ENCODE measurements around the gene SPAG9.
"Not testable (repeated sequence)": the region's sequence is repeated elsewhere in the genome, so short reads cannot be mapped to it uniquely, and the experiment has no call there.

SPAG9 gene

GRCh38 chr17:51085150-51085805, 35.4 kb downstream of the SPAG9 start:
- peaks cover 85% of the 10 kb centered on the region for H3K79me2 ChIP-seq (ENCODE audit: low read length)
- no peak overlapping the region for H3K4me2 ChIP-seq (ENCODE audit: low read depth, low read length)

GRCh38 chr17:51083981-51084380, 36.7 kb downstream of the SPAG9 start:
- no peak overlapping the region for H2AFZ ChIP-seq (ENCODE audit: low read length)
- H3K27ac ChIP-seq (ENCODE audit: low read length) = no peak overlapping the region
- H3K79me2 ChIP-seq (ENCODE audit: low read length) = peaks cover 78% of the 10 kb centered on the region
- H3K9me3 ChIP-seq (replicated peaks; ENCODE audit: insufficient read depth, low read length) = no peaks in the 10 kb centered on the region
- H3K27me3 ChIP-seq (replicated peaks; ENCODE audit: insufficient read depth, low read length) = no peaks in the 10 kb centered on the region
- H3K9ac ChIP-seq (ENCODE audit: low read length) = no peak overlapping the region
- no peak overlapping the region for H3K4me3 ChIP-seq (ENCODE audit: low read length)
- H3K4me2 ChIP-seq (ENCODE audit: low read depth, low read length) = no peak overlapping the region
- no peaks in the 10 kb centered on the region for H3K4me1 ChIP-seq (ENCODE audit: low read length)
- H3K36me3 ChIP-seq (replicated peaks; ENCODE audit: insufficient read depth, low read length) = no peaks in the 10 kb centered on the region; the same call in none of the 2 replicates
- no peaks in the 10 kb centered on the region for H3K9me2 ChIP-seq (replicated peaks; ENCODE audit: insufficient read depth, low read length)
- H3F3A ChIP-seq (ENCODE audit: insufficient read depth, low read length) = no peaks in the 10 kb centered on the region
- TF ChIP-seq EZH2phosphoT487 (IDR thresholded peaks at IDR 0.05; ENCODE audit: low read length) (no peak), CTCF (IDR thresholded peaks at IDR 0.05; ENCODE audit: low read length) (no peak), EZH2 (optimal IDR thresholded peaks at IDR 0.05; ENCODE audit: low read depth, low read length) (no peak)
- H4K20me1 ChIP-seq (ENCODE audit: insufficient read depth, low read length) = 0 out of 2 replicates have a peak, but pooled peaks cover 2% of the 10 kb centered on the region
- DNase-seq = no peak

More at GRCh38 chr17:51085150-51085805, 35.4 kb downstream of the SPAG9 start:
- no peaks in the 10 kb centered on the region for H3K27me3 ChIP-seq (replicated peaks; ENCODE audit: insufficient read depth, low read length)
- no peaks in the 10 kb centered on the region for H3K9me3 ChIP-seq (replicated peaks; ENCODE audit: insufficient read depth, low read length)
- no peak overlapping the region for H3K27ac ChIP-seq (ENCODE audit: low read length)
- no peak for DNase-seq
- no peak overlapping the region for H3K9ac ChIP-seq (ENCODE audit: low read length)
- 0 out of 2 replicates have a peak, but pooled peaks cover 2% of the 10 kb centered on the region for H4K20me1 ChIP-seq (ENCODE audit: insufficient read depth, low read length)
- H3F3A ChIP-seq (ENCODE audit: insufficient read depth, low read length) = no peaks in the 10 kb centered on the region
- TF ChIP-seq EZH2phosphoT487 (IDR thresholded peaks at IDR 0.05; ENCODE audit: low read length) = no peak
- no peaks in the 10 kb centered on the region for H3K36me3 ChIP-seq (replicated peaks; ENCODE audit: insufficient read depth, low read length)
- H3K4me3 ChIP-seq (ENCODE audit: low read length) = no peak overlapping the region
- H3K4me1 ChIP-seq (ENCODE audit: low read length) = no peaks in the 10 kb centered on the region
- H3K9me2 ChIP-seq (replicated peaks; ENCODE audit: insufficient read depth, low read length) = no peaks in the 10 kb centered on the region
- no peak overlapping the region for H2AFZ ChIP-seq (ENCODE audit: low read length)

GRCh38 chr17:51083364-51083763, 37.3 kb downstream of the SPAG9 start:
- not testable (repeated sequence) for H3K4me1 ChIP-seq (ENCODE audit: low read length); H4K20me1 ChIP-seq (ENCODE audit: insufficient read depth, low read length); H2AFZ ChIP-seq (ENCODE audit: low read length); DNase-seq; H3K4me3 ChIP-seq (ENCODE audit: low read length); H3K27ac ChIP-seq (ENCODE audit: low read length); H3K9ac ChIP-seq (ENCODE audit: low read length); H3K9me3 ChIP-seq (replicated peaks; ENCODE audit: insufficient read depth, low read length); H3K36me3 ChIP-seq (replicated peaks; ENCODE audit: insufficient read depth, low read length); H3F3A ChIP-seq (ENCODE audit: insufficient read depth, low read length); H3K9me2 ChIP-seq (replicated peaks; ENCODE audit: insufficient read depth, low read length); H3K4me2 ChIP-seq (ENCODE audit: low read depth, low read length); H3K27me3 ChIP-seq (replicated peaks; ENCODE audit: insufficient read depth, low read length)
- H3K79me2 ChIP-seq (ENCODE audit: low read length) = peaks cover 76% of the 10 kb centered on the region

- H2AFZ ChIP-seq (ENCODE audit: low read length) = no peak overlapping the region
- H3K4me1 ChIP-seq (ENCODE audit: low read length) = no peaks in the 10 kb centered on the region
- H3K79me2 ChIP-seq (ENCODE audit: low read length) = peaks cover 53% of the 10 kb centered on the region
- H3K36me3 ChIP-seq (replicated peaks; ENCODE audit: insufficient read depth, low read length) = no peaks in the 10 kb centered on the region; the same call in none of the 2 replicates
- H3K4me2 ChIP-seq (ENCODE audit: low read depth, low read length) = no peak overlapping the region
- no peaks in the 10 kb centered on the region for H3F3A ChIP-seq (ENCODE audit: insufficient read depth, low read length)
- no peak overlapping the region for H3K4me3 ChIP-seq (ENCODE audit: low read length)
- H3K27me3 ChIP-seq (replicated peaks; ENCODE audit: insufficient read depth, low read length) = no peaks in the 10 kb centered on the region
- DNase-seq = no peak
- H3K9me2 ChIP-seq (replicated peaks; ENCODE audit: insufficient read depth, low read length) = no peaks in the 10 kb centered on the region
- TF ChIP-seq EZH2 (optimal IDR thresholded peaks at IDR 0.05; ENCODE audit: low read depth, low read length) (no peak), CTCF (IDR thresholded peaks at IDR 0.05; ENCODE audit: low read length) (no peak), EZH2phosphoT487 (IDR thresholded peaks at IDR 0.05; ENCODE audit: low read length) (no peak)
- no peaks in the 10 kb centered on the region for H3K9me3 ChIP-seq (replicated peaks; ENCODE audit: insufficient read depth, low read length)
- H3K27ac ChIP-seq (ENCODE audit: low read length) = no peak overlapping the region
- no peak overlapping the region for H3K9ac ChIP-seq (ENCODE audit: low read length)
- 0 out of 2 replicates have a peak, but pooled peaks cover 2% of the 10 kb centered on the region for H4K20me1 ChIP-seq (ENCODE audit: insufficient read depth, low read length)
These were observed 41.6 kb downstream of the SPAG9 start for GRCh38 chr17:51079049-51079448.

Measured in MM.1S (cell line).